K562 (cell line): Measurements from ENCODE around the gene NRN1L. TPM values are rescaled to one million over a fixed set of nuclear protein-coding genes. Genes with fewer than 3 reads are reported as not detected.

Source experiments
- ATAC-seq: fragments of 200-7000 bp; cut with Tn5 transposase; 3 replicates; pipeline ENCODE4 v1.9.1; 2020; ENCODE audit warnings: moderate library complexity
- BruUV-seq: library from RNA; stranded (reverse); fragments of 400-500 nt; replicated peaks from 2 replicates; lab custom pipeline; 2021; lab: Mats Ljungman, UMichigan
- CTCF ChIA-PET: fragments of 300-600 bp; formaldehyde crosslinking; extraction: SDS; loops from one replicate; lab custom pipeline; 2021; ENCODE audit warnings: low intra/inter-chr PET ratio; lab: Yijun Ruan, JAX
- POLR2A ChIA-PET: fragments of 300-600, 350-650 bp; sonication (Branson Sonifier 250); formaldehyde crosslinking; extraction: SDS; loops from one replicate; lab custom pipeline; 2021; ENCODE audit warnings: antibody characterized with exemption, inconsistent platforms; lab: Yijun Ruan, JAX
- DNase-seq, 4 experiments: peaks; one replicate each; pipeline versions ENCODE4 v3.0.0 to v3.0.0-alpha.2; 2011 to 2018; ENCODE audit warnings: low spot score in 3 of 4, mixed read lengths in 3 of 4; ENCODE audit errors: extremely low read depth in 1 of 4
- FAIRE-seq: peaks from 2 replicates; lab custom pipeline; 2011; peaks lifted over from hg19 to GRCh38; lab: Jason Lieb, UNC
- H2AFZ ChIP-seq: 2 replicates; pipeline ENCODE4 v1.6.0; 2011; ENCODE audit warnings: low read depth, low read length, control low read depth, inconsistent platforms
- H3K27ac ChIP-seq: fragments of 200-600 bp; 3 replicates; pipeline ENCODE4 v1.8.0; 2011; ENCODE audit warnings: low read depth, mild to moderate bottlenecking, control low read depth, inconsistent platforms, low read length, moderate library complexity, mixed read lengths; ENCODE audit errors: extremely low read depth
- H3K27me3 ChIP-seq, 2 experiments: fragments of 300-600 bp in 1 of 2; 2 replicates in 1 of 2; 3 replicates in 1 of 2; pipeline versions ENCODE4 v1.6.0 to v1.8.0; 2011; ENCODE audit warnings: inconsistent platforms in 2 of 2, low read length in 2 of 2, mild to moderate bottlenecking in 1 of 2, mixed read lengths in 1 of 2, moderate library complexity in 1 of 2; ENCODE audit not compliant: control insufficient read depth in 2 of 2, insufficient read depth in 2 of 2
- H3K36me3 ChIP-seq: fragments of 300-600 bp; 3 replicates; pipeline ENCODE4 v1.8.0; 2011; ENCODE audit warnings: mild to moderate bottlenecking, low read length, inconsistent platforms; ENCODE audit not compliant: control insufficient read depth, insufficient read depth
- H3K4me1 ChIP-seq, 2 experiments: fragments of 200-600 bp in 1 of 2; replicated peaks in 1 of 2; 2 replicates in 1 of 2; 3 replicates in 1 of 2; pipeline versions ENCODE4 v1.5.1 to v1.8.0; 2011; ENCODE audit warnings: inconsistent platforms in 2 of 2, low read length in 2 of 2, mild to moderate bottlenecking in 1 of 2, mixed read lengths in 1 of 2, moderate library complexity in 1 of 2; ENCODE audit not compliant: control insufficient read depth in 2 of 2, insufficient read depth in 2 of 2
- H3K4me2 ChIP-seq: 2 replicates; pipeline ENCODE4 v1.6.1; 2011; ENCODE audit warnings: low read length, control low read depth, inconsistent platforms, mixed read lengths; ENCODE audit not compliant: insufficient read depth
- H3K4me3 ChIP-seq: fragments of 200-600 bp; sonication (generic), shearing (Covaris generic); 2 replicates; pipeline ENCODE4 v1.5.1; 2016; ENCODE audit warnings: control low read depth, inconsistent platforms
- H3K79me2 ChIP-seq: fragments of 200-600 bp; 3 replicates; pipeline ENCODE4 v1.8.0; 2011; ENCODE audit warnings: low read length, inconsistent platforms; ENCODE audit not compliant: control insufficient read depth, insufficient read depth
- H3K9ac ChIP-seq, 2 experiments: 2 replicates each; pipeline versions ENCODE4 v1.6.0 to v1.6.1; 2011; ENCODE audit warnings: low read depth in 2 of 2, low read length in 2 of 2, control low read depth in 1 of 2, inconsistent platforms in 1 of 2, mild to moderate bottlenecking in 1 of 2, mixed read lengths in 1 of 2; ENCODE audit not compliant: insufficient read depth in 1 of 2
- H3K9me1 ChIP-seq: one replicate; pipeline ENCODE4 v1.6.0; 2011; ENCODE audit warnings: inconsistent platforms, mild to moderate bottlenecking, low read length, moderate library complexity; ENCODE audit not compliant: control insufficient read depth, insufficient read depth
- H3K9me3 ChIP-seq: replicated peaks from 2 replicates; pipeline ENCODE4 v1.5.1; 2011; ENCODE audit warnings: low read depth, low read length, inconsistent platforms; ENCODE audit not compliant: control insufficient read depth, insufficient read depth
- H4K20me1 ChIP-seq: replicated peaks from 2 replicates; pipeline ENCODE4 v1.6.1; 2011; ENCODE audit warnings: low read length, inconsistent platforms, mixed read lengths; ENCODE audit not compliant: control insufficient read depth, insufficient read depth
- BACH1 ChIP-seq: fragments of 200-800 bp; sonication (Bioruptor generic); IDR thresholded peaks from 2 replicates; pipeline ENCODE4 v1.6.1; 2016; ENCODE audit warnings: missing genetic modification characterization, missing compliant biosample characterization
- CBX3 ChIP-seq, 2 experiments: IDR thresholded peaks; 1 replicate in 1 of 2; 2 replicates in 1 of 2; pipeline ENCODE4 v1.6.1; 2012; ENCODE audit warnings: inconsistent platforms in 2 of 2, low read length in 2 of 2, borderline replicate concordance in 1 of 2, control low read depth in 1 of 2
- ETV6 ChIP-seq, 3 experiments: fragments of 150-350 bp in 1 of 3; sonication (generic) in 1 of 3; formaldehyde crosslinking in 1 of 3; IDR thresholded peaks; 2 replicates each; pipeline versions ENCODE4 v1.6.1 to v1.8.0; 2014 to 2022; ENCODE audit warnings: borderline replicate concordance in 2 of 3, low read depth in 2 of 3, antibody characterized with exemption in 1 of 3, low read length in 1 of 3, mild to moderate bottlenecking in 1 of 3, missing genetic modification reagents in 1 of 3
- HNRNPL ChIP-seq: fragments of 200-400 bp; formaldehyde crosslinking; IDR thresholded peaks from 2 replicates; pipeline ENCODE4 v1.6.1; 2017; ENCODE audit warnings: low read depth, mild to moderate bottlenecking, low read length
- ILK ChIP-seq: fragments of 450-650 bp; IDR thresholded peaks from 2 replicates; pipeline ENCODE4 v1.6.1; 2016; ENCODE audit warnings: missing genetic modification characterization, low read depth, mild to moderate bottlenecking, missing compliant biosample characterization, moderate library complexity, borderline replicate concordance
- PURB ChIP-seq: sonication (generic); formaldehyde crosslinking; IDR thresholded peaks from 2 replicates; pipeline ENCODE4 v1.9.0; 2021; ENCODE audit warnings: low read depth, mild to moderate bottlenecking, missing genetic modification reagents
- TFAM ChIP-seq: fragments of 250-450 bp; sonication (Bioruptor Pico); conservative IDR thresholded peaks from 2 replicates; pipeline ENCODE4 v1.5.0; 2021; ENCODE audit warnings: mild to moderate bottlenecking, moderate library complexity
- TRIM28 ChIP-seq: fragments of 450-650 bp; IDR thresholded peaks from 2 replicates; pipeline ENCODE4 v1.6.1; 2017
- ZNF121 ChIP-seq: sonication (generic); formaldehyde crosslinking; conservative IDR thresholded peaks from 2 replicates; pipeline ENCODE4 v1.8.0; 2022; ENCODE audit warnings: missing genetic modification reagents
- ZNF586 ChIP-seq: fragments of 450-650 bp; formaldehyde crosslinking; conservative IDR thresholded peaks from 2 replicates; pipeline ENCODE4 v1.4.0; 2020; ENCODE audit warnings: mild to moderate bottlenecking, moderate library complexity
- ZNF639 ChIP-seq, 2 experiments: fragments of 200-800 bp in 1 of 2; sonication (Bioruptor generic) in 1 of 2; sonication (generic) in 1 of 2; formaldehyde crosslinking in 1 of 2; IDR thresholded peaks in 1 of 2; conservative IDR thresholded peaks in 1 of 2; 2 replicates each; pipeline versions ENCODE4 v1.5.0 to v1.6.1; 2016 to 2020; ENCODE audit warnings: missing compliant biosample characterization in 1 of 2, missing genetic modification characterization in 1 of 2, missing genetic modification reagents in 1 of 2
- ZNF77 ChIP-seq: fragments of 250-450 bp; sonication (Bioruptor Pico); IDR thresholded peaks from 2 replicates; pipeline ENCODE4 v1.5.0; 2020
- WGBS: fragments of 100-300 bp; shearing (Covaris generic); methylation state at CpG from one replicate; pipeline ENCODE4 v1.1.6; 2016; ENCODE audit warnings: low coverage, mixed read lengths; ENCODE audit not compliant: insufficient coverage; ENCODE audit errors: missing lambda C conversion rate; 5-methylcytosine and 5-hydroxymethylcytosine counted together
- in situ Hi-C: fragments of 300-500 bp; cut with MboI; formaldehyde crosslinking; loops from 4 replicates; pipeline ENCODE4 v1.15.0; 2018; ENCODE audit warnings: inconsistent platforms, mixed read lengths
- intact Hi-C: fragments of 100-400 bp; cut with micrococcal nuclease; formaldehyde crosslinking; loops from 2 replicates; pipeline ENCODE4 v1.14.2; 2022
- polyA plus RNA-seq, 8 experiments: library from polyadenylated mRNA; depleted of rRNA in 4 of 8; stranded (reverse) in 5 of 8; unstranded in 3 of 8; fragments of >200 nt; fragmentation: Nextera tagmentation in 2 of 8; fragmentation: Illumina TruSeq in 1 of 8; extraction: Ambion mirVana in 2 of 8; extraction: Trizol in 1 of 8; gene quantifications; 2 replicates each; pipeline versions ENCODE4 v1.2.1 to v1.2.3, GENCODE V29; 2011 to 2014; ENCODE audit warnings: inconsistent platforms in 1 of 8, missing spikeins in 1 of 8
- total RNA-seq, 7 experiments: library from RNA; depleted of rRNA in 6 of 7; stranded (reverse); fragments of >200 nt in 6 of 7; fragmentation: Illumina TruSeq in 2 of 7; extraction: Trizol in 2 of 7; gene quantifications; 2 replicates each; pipeline versions ENCODE4 v1.2.1 to v1.2.3, GENCODE V29; 2011 to 2021; ENCODE audit warnings: low replicate concordance in 1 of 7
- TF ChIP-seq, protein P1 (sequence below), 2 experiments: fragments of 450-650 bp in 1 of 2; IDR thresholded peaks; 2 replicates each; pipeline ENCODE4 v1.6.1; 2011 to 2017; ENCODE audit warnings: low read depth in 2 of 2, antibody characterized with exemption in 1 of 2, borderline replicate concordance in 1 of 2, low read length in 1 of 2, mild to moderate bottlenecking in 1 of 2, mixed read lengths in 1 of 2; ENCODE audit not compliant: control insufficient read depth in 1 of 2
- TF ChIP-seq, protein P2 (sequence below): sonication (generic); formaldehyde crosslinking; IDR thresholded peaks from 2 replicates; pipeline ENCODE4 v1.8.0; 2022; ENCODE audit warnings: mild to moderate bottlenecking, missing genetic modification reagents

The NRN1L gene
- total and polyA plus RNA-seq, 9 of the 15 experiments (the other 6 are each of a cell fraction or from before 2014, with no cell fraction given): 0.22 to 0.86 (median 0.61) TPM; not detected in 5

GRCh38 chr16:67841198-67841815, 43.4 kb upstream of the NRN1L start:
- WGBS: 14% methylated on average over 17 of the region's 17 CpGs
- H3K4me3 ChIP-seq: peak overlapping the region; percentile 83
- H3K4me2 ChIP-seq: peak overlapping the region; percentile 97
- peak overlapping the region; percentile 94 to 98 for H3K9ac ChIP-seq
- H2AFZ ChIP-seq: peak overlapping the region; percentile 100
- peaks cover 40% of the 10 kb centered on the region for H3K79me2 ChIP-seq
- DNase-seq: peak in 1 of 4 experiments; percentile 37
- in situ Hi-C loops: no loop called here
- ChIA-PET CTCF (interaction anchor here (0.7 kb wide), 1 partner anchor 24 kb away, joined by 3 read pairs; no protein-coding TSS in a partner anchor), POLR2A (interaction anchor here (0.7 to 1.1 kb wide), 3 partner anchors 32 to 136 kb away, joined by 3 to 4 read pairs (median 3); partner anchors contain the start of gene EDC4)
- BruUV-seq: TSS peak; percentile 81
- intact Hi-C loops: no loop called here
- H3K4me1 ChIP-seq: peaks cover 34 to 40% of the 10 kb centered on the region in 2 experiments
- peak overlapping the region; percentile 99 for H3K27ac ChIP-seq
- ATAC-seq: peak; percentile 32
- FAIRE-seq: no peak
- H3K9me1 ChIP-seq: no peaks in the 10 kb centered on the region
- no peaks in the 10 kb centered on the region; the same call in 1 of the 2 replicates for H4K20me1 ChIP-seq
- peaks cover 14% of the 10 kb centered on the region for H3K36me3 ChIP-seq
- no peaks in the 10 kb centered on the region for H3K27me3 ChIP-seq
- no peaks in the 10 kb centered on the region for H3K9me3 ChIP-seq
- TF ChIP-seq, protein P1, sequence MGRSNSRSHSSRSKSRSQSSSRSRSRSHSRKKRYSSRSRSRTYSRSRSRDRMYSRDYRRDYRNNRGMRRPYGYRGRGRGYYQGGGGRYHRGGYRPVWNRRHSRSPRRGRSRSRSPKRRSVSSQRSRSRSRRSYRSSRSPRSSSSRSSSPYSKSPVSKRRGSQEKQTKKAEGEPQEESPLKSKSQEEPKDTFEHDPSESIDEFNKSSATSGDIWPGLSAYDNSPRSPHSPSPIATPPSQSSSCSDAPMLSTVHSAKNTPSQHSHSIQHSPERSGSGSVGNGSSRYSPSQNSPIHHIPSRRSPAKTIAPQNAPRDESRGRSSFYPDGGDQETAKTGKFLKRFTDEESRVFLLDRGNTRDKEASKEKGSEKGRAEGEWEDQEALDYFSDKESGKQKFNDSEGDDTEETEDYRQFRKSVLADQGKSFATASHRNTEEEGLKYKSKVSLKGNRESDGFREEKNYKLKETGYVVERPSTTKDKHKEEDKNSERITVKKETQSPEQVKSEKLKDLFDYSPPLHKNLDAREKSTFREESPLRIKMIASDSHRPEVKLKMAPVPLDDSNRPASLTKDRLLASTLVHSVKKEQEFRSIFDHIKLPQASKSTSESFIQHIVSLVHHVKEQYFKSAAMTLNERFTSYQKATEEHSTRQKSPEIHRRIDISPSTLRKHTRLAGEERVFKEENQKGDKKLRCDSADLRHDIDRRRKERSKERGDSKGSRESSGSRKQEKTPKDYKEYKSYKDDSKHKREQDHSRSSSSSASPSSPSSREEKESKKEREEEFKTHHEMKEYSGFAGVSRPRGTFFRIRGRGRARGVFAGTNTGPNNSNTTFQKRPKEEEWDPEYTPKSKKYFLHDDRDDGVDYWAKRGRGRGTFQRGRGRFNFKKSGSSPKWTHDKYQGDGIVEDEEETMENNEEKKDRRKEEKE (IDR thresholded peaks at IDR 0.05; ENCODE audit: borderline replicate concordance in 1 of 2, control insufficient read depth in 1 of 2, low read depth in 2 of 2, low read length in 1 of 2): no peak
- TF ChIP-seq CBX3 (IDR thresholded peaks at IDR 0.05; ENCODE audit: borderline replicate concordance in 1 of 2, low read length in 2 of 2): no peak; a peak in 1 of 3 replicates
- TF ChIP-seq BACH1 (tag): 0 out of 2 replicates have a peak, but pooled peaks have one; percentile 21
- TF ChIP-seq ZNF586 (CRISPR knock-in tag): no peak
- no peak for TF ChIP-seq TRIM28
- no peak for TF ChIP-seq ZNF121 (CRISPR knock-in tag)
- no peak for TF ChIP-seq ILK (tag)
- TF ChIP-seq ZNF77 (CRISPR knock-in tag): no peak
- TF ChIP-seq HNRNPL: no peak
- no peak; a peak in 1 of 4 replicates for TF ChIP-seq ZNF639 (CRISPR knock-in tag; conservative IDR thresholded peaks at IDR 0.05 in 1 of 2, IDR thresholded peaks at IDR 0.05 in 1 of 2)
- no peak for TF ChIP-seq ETV6 (IDR thresholded peaks at IDR 0.05; ENCODE audit: borderline replicate concordance in 1 of 2, low read depth in 2 of 2, low read length in 1 of 2)
- TF ChIP-seq ETV6 (CRISPR knock-in tag; IDR thresholded peaks at IDR 0.05; ENCODE audit: borderline replicate concordance): no peak
- TF ChIP-seq TFAM: no peak
- TF ChIP-seq PURB (CRISPR knock-in tag): no peak
- TF ChIP-seq, protein P2, sequence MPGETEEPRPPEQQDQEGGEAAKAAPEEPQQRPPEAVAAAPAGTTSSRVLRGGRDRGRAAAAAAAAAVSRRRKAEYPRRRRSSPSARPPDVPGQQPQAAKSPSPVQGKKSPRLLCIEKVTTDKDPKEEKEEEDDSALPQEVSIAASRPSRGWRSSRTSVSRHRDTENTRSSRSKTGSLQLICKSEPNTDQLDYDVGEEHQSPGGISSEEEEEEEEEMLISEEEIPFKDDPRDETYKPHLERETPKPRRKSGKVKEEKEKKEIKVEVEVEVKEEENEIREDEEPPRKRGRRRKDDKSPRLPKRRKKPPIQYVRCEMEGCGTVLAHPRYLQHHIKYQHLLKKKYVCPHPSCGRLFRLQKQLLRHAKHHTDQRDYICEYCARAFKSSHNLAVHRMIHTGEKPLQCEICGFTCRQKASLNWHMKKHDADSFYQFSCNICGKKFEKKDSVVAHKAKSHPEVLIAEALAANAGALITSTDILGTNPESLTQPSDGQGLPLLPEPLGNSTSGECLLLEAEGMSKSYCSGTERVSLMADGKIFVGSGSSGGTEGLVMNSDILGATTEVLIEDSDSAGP (CRISPR knock-in tag): no peak
